HepG2 (cell line): Measurements from ENCODE around the gene APBB2. TPM values are rescaled to one million over a fixed set of nuclear protein-coding genes. Genes with fewer than 3 reads are reported as not detected.
A peak's percentile ranks its signal among the peaks of the same experiment; 100 is the strongest.

Experiments
- ATAC-seq: fragments of 200-7000 bp; cut with Tn5 transposase; 3 replicates; pipeline ENCODE4 v1.9.1; 2020; ENCODE audit warnings: mild to moderate bottlenecking, moderate library complexity
- BruUV-seq: library from RNA; stranded (reverse); fragments of 400-500 nt; replicated peaks from 2 replicates; lab custom pipeline; 2021; lab: Mats Ljungman, UMichigan
- CTCF ChIA-PET: fragments of 300-600 bp; formaldehyde crosslinking; extraction: SDS; loops from one replicate; lab custom pipeline; 2021; ENCODE audit warnings: low total read pairs, inconsistent platforms, low intra/inter-chr PET ratio; lab: Yijun Ruan, JAX
- POLR2A ChIA-PET: fragments of 350-600 bp; sonication (Branson Sonifier 250); formaldehyde crosslinking; loops from one replicate; lab custom pipeline; 2020; ENCODE audit warnings: antibody characterized with exemption, inconsistent platforms; lab: Yijun Ruan, JAX
- DNase-seq: peaks from one replicate; pipeline ENCODE4 v3.0.0-alpha.2; 2015; ENCODE audit warnings: low spot score
- FAIRE-seq: peaks from 3 replicates; lab custom pipeline; 2011; peaks lifted over from hg19 to GRCh38; lab: Jason Lieb, UNC
- H2AFZ ChIP-seq: one replicate; pipeline ENCODE4 v1.6.1; 2011; ENCODE audit warnings: low read length, inconsistent platforms
- H3K27ac ChIP-seq: fragments of 300-600 bp; 3 replicates; pipeline ENCODE4 v1.8.0; 2011; ENCODE audit warnings: mixed run types, mild to moderate bottlenecking, mixed read lengths, low read length, inconsistent platforms; ENCODE audit not compliant: insufficient read depth; ENCODE audit errors: extremely low read length
- H3K27me3 ChIP-seq, 2 experiments: fragments of 200-600 bp in 1 of 2; 2 replicates in 1 of 2; 3 replicates in 1 of 2; pipeline versions ENCODE4 v1.6.0 to v1.8.0; 2011; ENCODE audit warnings: low read length in 2 of 2, mild to moderate bottlenecking in 2 of 2, moderate library complexity in 2 of 2, inconsistent platforms in 1 of 2; ENCODE audit not compliant: insufficient read depth in 2 of 2, control insufficient read depth in 1 of 2
- H3K36me3 ChIP-seq, 2 experiments: fragments of 200-600 bp in 1 of 2; replicated peaks in 1 of 2; 2 replicates in 1 of 2; 3 replicates in 1 of 2; pipeline versions ENCODE4 v1.5.1 to v1.8.0; 2011; ENCODE audit warnings: low read length in 2 of 2, inconsistent platforms in 1 of 2; ENCODE audit not compliant: insufficient read depth in 2 of 2, control insufficient read depth in 1 of 2
- H3K4me1 ChIP-seq: 2 replicates; pipeline ENCODE4 v1.5.1; 2012; ENCODE audit warnings: low read length, inconsistent platforms; ENCODE audit not compliant: insufficient read depth
- H3K4me2 ChIP-seq: 2 replicates; pipeline ENCODE4 v1.6.0; 2011; ENCODE audit warnings: low read depth, low read length, inconsistent platforms
- H3K4me3 ChIP-seq, 3 experiments: fragments of 200-600 bp in 1 of 3; sonication (generic), shearing (Covaris generic) in 1 of 3; replicated peaks in 1 of 3; 2 replicates each; pipeline ENCODE4 v1.5.1; 2011 to 2016; ENCODE audit warnings: low read length in 3 of 3, inconsistent platforms in 2 of 3, low read depth in 2 of 3, mild to moderate bottlenecking in 2 of 3, control low read depth in 1 of 3, mixed read lengths in 1 of 3; ENCODE audit not compliant: insufficient read depth in 1 of 3
- H3K79me2 ChIP-seq: one replicate; pipeline ENCODE4 v1.6.1; 2011; ENCODE audit warnings: low read length, inconsistent platforms; ENCODE audit not compliant: insufficient read depth
- H3K9ac ChIP-seq: 2 replicates; pipeline ENCODE4 v1.6.0; 2011; ENCODE audit warnings: mild to moderate bottlenecking, low read depth, low read length, inconsistent platforms; ENCODE audit not compliant: insufficient read depth
- H3K9me3 ChIP-seq: 2 replicates; pipeline ENCODE4 v1.5.1; 2012; ENCODE audit warnings: mild to moderate bottlenecking, low read length
- H4K20me1 ChIP-seq: 2 replicates; pipeline ENCODE4 v1.6.0; 2011; ENCODE audit warnings: inconsistent platforms, mild to moderate bottlenecking, low read length, moderate library complexity; ENCODE audit not compliant: insufficient read depth
- MNT ChIP-seq: fragments of 450-650 bp; IDR thresholded peaks from 2 replicates; pipeline ENCODE4 v1.6.1; 2016
- WGBS: methylation state at CpG from one replicate; pipeline ENCODE4 v1.1.6; 2017; ENCODE audit warnings: low lambda C conversion rate; 5-methylcytosine and 5-hydroxymethylcytosine counted together
- in situ Hi-C: cut with HindIII; loops from 2 replicates; pipeline ENCODE4 v1.10.0; 2017; ENCODE audit warnings: low pct_unique_long_range_greater_than_20kb; ENCODE audit not compliant: extremely low pct_ligation_motif_present
- intact Hi-C: fragments of 100-400 bp; cut with micrococcal nuclease; formaldehyde crosslinking; loops from one replicate; pipeline ENCODE4 v1.10.0; 2022; ENCODE audit not compliant: unreplicated experiment
- polyA plus RNA-seq, 8 experiments: library from polyadenylated mRNA; depleted of rRNA in 3 of 8; stranded (reverse) in 7 of 8; unstranded in 1 of 8; fragments of >200 nt; fragmentation: Illumina TruSeq in 4 of 8; extraction: Trizol in 4 of 8; gene quantifications; 2 replicates each; pipeline versions ENCODE4 v1.2.1 to v1.2.3, GENCODE V29; 2011 to 2016; ENCODE audit warnings: low read depth in 4 of 8, missing spikeins in 1 of 8, mixed read lengths in 1 of 8; ENCODE audit not compliant: insufficient read depth in 1 of 8
- total RNA-seq, 5 experiments: library from RNA; depleted of rRNA; stranded (reverse); fragments of >200 nt; fragmentation: Illumina TruSeq; extraction: Trizol; gene quantifications; 2 replicates each; pipeline ENCODE4 v1.2.3, GENCODE V29; 2016; ENCODE audit warnings: low read depth in 1 of 5
- TF ChIP-seq, protein P1 (sequence below): sonication (generic); formaldehyde crosslinking; IDR thresholded peaks from 2 replicates; pipeline ENCODE4 v1.4.0; 2020; ENCODE audit warnings: mild to moderate bottlenecking, missing genetic modification reagents

The APBB2 gene
- total and polyA plus RNA-seq, 2 of the 13 experiments (the other 11 are each of a cell fraction or from before 2014, with no cell fraction given): 11.7 to 17.0 TPM

DNA sequence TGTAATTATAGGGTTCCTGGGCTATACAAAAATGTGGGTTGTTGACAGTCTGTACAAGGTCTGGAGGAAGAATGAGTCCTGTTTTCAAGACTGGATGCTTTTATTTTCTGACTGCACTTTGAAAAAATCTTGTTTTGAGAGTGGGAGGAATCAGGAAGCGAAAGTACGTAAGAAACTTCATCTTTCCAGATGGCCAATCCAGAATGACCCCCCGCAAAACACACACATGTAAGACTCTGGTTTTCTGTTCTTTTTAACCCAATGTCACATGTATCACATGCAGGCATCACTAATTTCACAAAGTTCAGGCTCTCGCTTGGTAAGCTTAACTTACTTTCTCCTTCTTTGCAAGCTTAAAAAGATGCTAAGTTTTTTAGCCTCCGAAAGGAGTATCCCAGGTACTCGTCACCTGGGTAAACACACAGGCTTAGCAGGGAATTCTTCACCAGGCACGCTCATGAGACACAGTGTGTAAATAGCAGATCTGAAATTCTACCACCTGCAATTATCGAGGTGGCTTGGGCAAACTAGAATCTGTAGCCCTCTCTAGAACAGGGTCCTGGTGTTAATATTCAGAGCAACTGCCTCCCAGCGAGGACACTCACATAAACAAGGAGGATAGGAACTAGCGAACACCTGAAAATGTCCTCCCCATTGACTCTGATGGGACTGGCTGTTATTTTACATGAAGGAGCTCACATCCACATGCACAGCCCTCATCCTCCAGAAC lies 373.9 kb downstream of the APBB2 start:
- CTCF ChIA-PET: interaction anchor here (1.5 kb wide), 1 partner anchor 57 kb away, joined by 5 read pairs; no protein-coding TSS in a partner anchor
- Histone ChIP-seq H3K4me1 (peaks cover 17% of the 10 kb centered on the region), H3K9me3 (no peaks in the 10 kb centered on the region), H3K79me2 (no peaks in the 10 kb centered on the region), H3K27me3 (no peaks in the 10 kb centered on the region), H3K27ac (no peak overlapping the region), H3K9ac (no peak overlapping the region), H2AFZ (no peak overlapping the region), H3K4me3 (no peak overlapping the region), H3K4me2 (no peak overlapping the region), H4K20me1 (no peaks in the 10 kb centered on the region), H3K36me3 (0 out of 5 replicates have a peak, but pooled peaks cover 1 to 5% of the 10 kb centered on the region in 2 experiments)
- FAIRE-seq (no peak), ATAC-seq (no peak), DNase-seq (no peak)
- in situ Hi-C loops (no loop called here), intact Hi-C loops (no loop called here)
- TF ChIP-seq, protein P1, sequence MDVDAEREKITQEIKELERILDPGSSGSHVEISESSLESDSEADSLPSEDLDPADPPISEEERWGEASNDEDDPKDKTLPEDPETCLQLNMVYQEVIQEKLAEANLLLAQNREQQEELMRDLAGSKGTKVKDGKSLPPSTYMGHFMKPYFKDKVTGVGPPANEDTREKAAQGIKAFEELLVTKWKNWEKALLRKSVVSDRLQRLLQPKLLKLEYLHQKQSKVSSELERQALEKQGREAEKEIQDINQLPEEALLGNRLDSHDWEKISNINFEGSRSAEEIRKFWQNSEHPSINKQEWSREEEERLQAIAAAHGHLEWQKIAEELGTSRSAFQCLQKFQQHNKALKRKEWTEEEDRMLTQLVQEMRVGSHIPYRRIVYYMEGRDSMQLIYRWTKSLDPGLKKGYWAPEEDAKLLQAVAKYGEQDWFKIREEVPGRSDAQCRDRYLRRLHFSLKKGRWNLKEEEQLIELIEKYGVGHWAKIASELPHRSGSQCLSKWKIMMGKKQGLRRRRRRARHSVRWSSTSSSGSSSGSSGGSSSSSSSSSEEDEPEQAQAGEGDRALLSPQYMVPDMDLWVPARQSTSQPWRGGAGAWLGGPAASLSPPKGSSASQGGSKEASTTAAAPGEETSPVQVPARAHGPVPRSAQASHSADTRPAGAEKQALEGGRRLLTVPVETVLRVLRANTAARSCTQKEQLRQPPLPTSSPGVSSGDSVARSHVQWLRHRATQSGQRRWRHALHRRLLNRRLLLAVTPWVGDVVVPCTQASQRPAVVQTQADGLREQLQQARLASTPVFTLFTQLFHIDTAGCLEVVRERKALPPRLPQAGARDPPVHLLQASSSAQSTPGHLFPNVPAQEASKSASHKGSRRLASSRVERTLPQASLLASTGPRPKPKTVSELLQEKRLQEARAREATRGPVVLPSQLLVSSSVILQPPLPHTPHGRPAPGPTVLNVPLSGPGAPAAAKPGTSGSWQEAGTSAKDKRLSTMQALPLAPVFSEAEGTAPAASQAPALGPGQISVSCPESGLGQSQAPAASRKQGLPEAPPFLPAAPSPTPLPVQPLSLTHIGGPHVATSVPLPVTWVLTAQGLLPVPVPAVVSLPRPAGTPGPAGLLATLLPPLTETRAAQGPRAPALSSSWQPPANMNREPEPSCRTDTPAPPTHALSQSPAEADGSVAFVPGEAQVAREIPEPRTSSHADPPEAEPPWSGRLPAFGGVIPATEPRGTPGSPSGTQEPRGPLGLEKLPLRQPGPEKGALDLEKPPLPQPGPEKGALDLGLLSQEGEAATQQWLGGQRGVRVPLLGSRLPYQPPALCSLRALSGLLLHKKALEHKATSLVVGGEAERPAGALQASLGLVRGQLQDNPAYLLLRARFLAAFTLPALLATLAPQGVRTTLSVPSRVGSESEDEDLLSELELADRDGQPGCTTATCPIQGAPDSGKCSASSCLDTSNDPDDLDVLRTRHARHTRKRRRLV: no peak
- peak; percentile 45; the same call in 1 of the 2 replicates for TF ChIP-seq MNT
- POLR2A ChIA-PET: interaction anchor here (0.6 kb wide), 1 partner anchor 9 kb away, joined by 3 read pairs; no protein-coding TSS in a partner anchor
- 90% methylated on average over 10 of the region's 10 CpGs for WGBS
- BruUV-seq: no TSS peak
